ENCODE data around the gene EFCAB11. TPM values are rescaled to one million over a fixed set of nuclear protein-coding genes. Genes with fewer than 3 reads are reported as not detected.
A peak's percentile ranks its signal among the peaks of the same experiment; 100 is the strongest.

Gene EFCAB11
- total and polyA plus RNA-seq, 2 of the 8 experiments (the other 6 are each of a cell fraction or from before 2014, with no cell fraction given): 6.8 to 12.8 TPM

DNA sequence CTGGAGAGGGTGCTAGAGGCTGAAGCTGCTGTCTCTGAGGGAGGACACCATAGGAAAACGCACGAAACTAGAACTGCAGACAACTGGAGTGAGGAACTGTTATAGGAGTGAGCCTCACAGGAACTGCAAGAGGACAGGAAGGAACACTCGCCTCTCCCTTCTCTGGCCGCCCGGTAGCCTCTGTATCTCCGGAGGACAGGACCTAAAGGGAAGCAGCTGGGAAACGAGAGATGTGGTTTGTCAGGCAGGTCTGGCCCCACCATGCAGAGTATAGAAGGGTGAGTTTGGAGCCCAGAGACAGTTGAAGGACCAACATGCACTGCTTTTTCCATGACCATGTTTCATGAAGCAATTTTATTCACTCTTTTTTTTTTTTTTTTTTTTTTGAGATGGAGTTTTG is 127.3 kb downstream of the EFCAB11 start:
- no peak overlapping the region for H3K9ac ChIP-seq (replicated peaks in 1 of 4; ENCODE audit: extremely low read depth in 1 of 4, low read depth in 3 of 4, low read length in 3 of 4)
- H3K56ac ChIP-seq (replicated peaks; ENCODE audit: insufficient read length, low read depth, low read length): no peak overlapping the region
- no peaks in the 10 kb centered on the region for H3K79me1 ChIP-seq (ENCODE audit: low read depth, low read length)
- H2BK12ac ChIP-seq (ENCODE audit: low read depth, low read length): peak overlapping the region; percentile 29; the same call in 1 of the 2 replicates
- FAIRE-seq (no peak), DNase-seq (ENCODE audit: low read depth in 1 of 2, low spot score in 2 of 2) (no peak)
- H3K27ac ChIP-seq (ENCODE audit: low read depth, low read length): no peak overlapping the region
- no peak overlapping the region for H3K14ac ChIP-seq (ENCODE audit: insufficient read length)
- H3K4me1 ChIP-seq (replicated peaks in 1 of 4; ENCODE audit: control insufficient read depth in 3 of 4, insufficient read depth in 4 of 4, low read length in 3 of 4): no peaks in the 10 kb centered on the region
- H3K4me3 ChIP-seq (ENCODE audit: extremely low read depth in 1 of 4, insufficient read depth in 2 of 4, low read depth in 3 of 4, low read length in 4 of 4): no peak overlapping the region
- no peak overlapping the region for H2BK120ac ChIP-seq (replicated peaks; ENCODE audit: low read depth, low read length)
- no peak overlapping the region for H3K18ac ChIP-seq (ENCODE audit: extremely low read depth, low read length)
- H3K4me2 ChIP-seq (ENCODE audit: insufficient read depth in 1 of 2, low read depth in 2 of 2, low read length in 2 of 2): no peak overlapping the region
- WGBS, 2 experiments (ENCODE audit: extremely low coverage in 1 of 2, insufficient coverage in 1 of 2, insufficient read length in 1 of 2, insufficient replicate concordance in 2 of 2, low coverage in 1 of 2, low lambda C conversion rate in 2 of 2, missing lambda C conversion rate in 1 of 2): 92% methylated on average over 7 of the region's 7 CpGs; no CpG with 5 or more reads in 1 of the 2 experiments
- no peak overlapping the region for H4K5ac ChIP-seq (ENCODE audit: insufficient read length, low read depth, low read length)
- H4K20me1 ChIP-seq (replicated peaks in 1 of 2; ENCODE audit: control insufficient read depth in 1 of 2, insufficient read depth in 2 of 2, low read length in 2 of 2): no peaks in the 10 kb centered on the region
- ChIA-PET POLR2A (ENCODE audit: partially characterized antibody) (no interaction called here), CTCF (ENCODE audit: partially characterized antibody) (interaction anchor here (1.4 to 2.0 kb wide), 3 partner anchors 15 to 86 kb away, joined by 3 to 6 read pairs (median 4); no protein-coding TSS in a partner anchor)
- TF ChIP-seq, protein P1, sequence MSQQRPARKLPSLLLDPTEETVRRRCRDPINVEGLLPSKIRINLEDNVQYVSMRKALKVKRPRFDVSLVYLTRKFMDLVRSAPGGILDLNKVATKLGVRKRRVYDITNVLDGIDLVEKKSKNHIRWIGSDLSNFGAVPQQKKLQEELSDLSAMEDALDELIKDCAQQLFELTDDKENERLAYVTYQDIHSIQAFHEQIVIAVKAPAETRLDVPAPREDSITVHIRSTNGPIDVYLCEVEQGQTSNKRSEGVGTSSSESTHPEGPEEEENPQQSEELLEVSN (IDR thresholded peaks at IDR 0.05): no peak
- no peak for TF ChIP-seq SP4 (IDR thresholded peaks at IDR 0.05; ENCODE audit: low read length)
- TF ChIP-seq TEAD4 (IDR thresholded peaks at IDR 0.05; ENCODE audit: low read depth, low read length): no peak
- TF ChIP-seq EZH2 (IDR thresholded peaks at IDR 0.05; ENCODE audit: low read depth, low read length, severe bottlenecking): no peak
- TF ChIP-seq HDAC6 (IDR thresholded peaks at IDR 0.05; ENCODE audit: low read depth, low read length): no peak
- no peaks in the 10 kb centered on the region for H3K23me2 ChIP-seq (ENCODE audit: low read depth, low read length)
- H3K9me3 ChIP-seq (ENCODE audit: insufficient read depth in 2 of 2, low read depth in 1 of 2, low read length in 1 of 2): peaks cover 3% of the 10 kb centered on the region in 2 experiments; a peak in 1 of 4 replicates
- no peak overlapping the region for H2AK5ac ChIP-seq (ENCODE audit: low read depth, low read length)
- no peak overlapping the region for H4K8ac ChIP-seq (ENCODE audit: extremely low read depth, insufficient read depth, low read length)
- H2BK15ac ChIP-seq (ENCODE audit: low read length): no peak overlapping the region
- H3K79me2 ChIP-seq (ENCODE audit: control insufficient read depth in 1 of 2, insufficient read depth in 2 of 2, low read length in 2 of 2): no peaks in the 10 kb centered on the region
- no peak overlapping the region for H2BK5ac ChIP-seq (ENCODE audit: low read depth, low read length)
- no peak overlapping the region for H2BK20ac ChIP-seq (ENCODE audit: low read length)
- no peak overlapping the region for H4K91ac ChIP-seq (replicated peaks; ENCODE audit: insufficient read length, low read length)
- no peak overlapping the region for H3K4ac ChIP-seq (replicated peaks; ENCODE audit: insufficient read length, low read depth, low read length)
- H3K27me3 ChIP-seq (replicated peaks in 1 of 4; ENCODE audit: control insufficient read depth in 3 of 4, extremely low read depth in 1 of 4, insufficient read depth in 3 of 4, low read length in 3 of 4): no peaks in the 10 kb centered on the region
- H2AFZ ChIP-seq (ENCODE audit: low read length): no peak overlapping the region
- H3K23ac ChIP-seq (ENCODE audit: insufficient read length): no peak overlapping the region
- H3K36me3 ChIP-seq (ENCODE audit: control insufficient read depth in 2 of 4, insufficient read depth in 4 of 4, low read length in 3 of 4): no peaks in the 10 kb centered on the region
